Fibroblast of mammary gland (primary cell): ENCODE data around the gene CCL4.
A peak's percentile ranks its signal among the peaks of the same experiment; 100 is the strongest.

Experiments used
- DNase-seq: peaks from one replicate; pipeline ENCODE4 v3.0.0-alpha.2; 2010; ENCODE audit warnings: low read depth
- H3K4me3 ChIP-seq: 2 replicates; pipeline ENCODE4 v1.5.1; 2011; ENCODE audit warnings: low read depth, mild to moderate bottlenecking, low read length, moderate library complexity; ENCODE audit not compliant: control insufficient read depth
- CTCF ChIP-seq: conservative IDR thresholded peaks from 2 replicates; pipeline ENCODE4 v1.5.1; 2011; ENCODE audit warnings: low read depth, low read length, inconsistent platforms; ENCODE audit not compliant: control insufficient read depth, insufficient read depth

CCL4 gene

GRCh38 chr17:36152639-36153120 lies 49.1 kb downstream of the CCL4 start:
- no peak overlapping the region for H3K4me3 ChIP-seq
- DNase-seq: peak; percentile 30
- peak; percentile 23 for TF ChIP-seq CTCF

GRCh38 chr17:36153895-36154610 lies 50.4 kb downstream of the CCL4 start:
- no peak for DNase-seq
- TF ChIP-seq CTCF: no peak
- H3K4me3 ChIP-seq: no peak overlapping the region
